ENCODE results near the gene SIAH2. TPM values are rescaled to one million over a fixed set of nuclear protein-coding genes. Genes with fewer than 3 reads are reported as not detected.

SIAH2 gene
- total and polyA plus RNA-seq, 9 of the 15 experiments (the other 6 are each of a cell fraction or from before 2014, with no cell fraction given): 4.8 to 39.0 (median 29.9) TPM

- TF ChIP-seq, protein P1, sequence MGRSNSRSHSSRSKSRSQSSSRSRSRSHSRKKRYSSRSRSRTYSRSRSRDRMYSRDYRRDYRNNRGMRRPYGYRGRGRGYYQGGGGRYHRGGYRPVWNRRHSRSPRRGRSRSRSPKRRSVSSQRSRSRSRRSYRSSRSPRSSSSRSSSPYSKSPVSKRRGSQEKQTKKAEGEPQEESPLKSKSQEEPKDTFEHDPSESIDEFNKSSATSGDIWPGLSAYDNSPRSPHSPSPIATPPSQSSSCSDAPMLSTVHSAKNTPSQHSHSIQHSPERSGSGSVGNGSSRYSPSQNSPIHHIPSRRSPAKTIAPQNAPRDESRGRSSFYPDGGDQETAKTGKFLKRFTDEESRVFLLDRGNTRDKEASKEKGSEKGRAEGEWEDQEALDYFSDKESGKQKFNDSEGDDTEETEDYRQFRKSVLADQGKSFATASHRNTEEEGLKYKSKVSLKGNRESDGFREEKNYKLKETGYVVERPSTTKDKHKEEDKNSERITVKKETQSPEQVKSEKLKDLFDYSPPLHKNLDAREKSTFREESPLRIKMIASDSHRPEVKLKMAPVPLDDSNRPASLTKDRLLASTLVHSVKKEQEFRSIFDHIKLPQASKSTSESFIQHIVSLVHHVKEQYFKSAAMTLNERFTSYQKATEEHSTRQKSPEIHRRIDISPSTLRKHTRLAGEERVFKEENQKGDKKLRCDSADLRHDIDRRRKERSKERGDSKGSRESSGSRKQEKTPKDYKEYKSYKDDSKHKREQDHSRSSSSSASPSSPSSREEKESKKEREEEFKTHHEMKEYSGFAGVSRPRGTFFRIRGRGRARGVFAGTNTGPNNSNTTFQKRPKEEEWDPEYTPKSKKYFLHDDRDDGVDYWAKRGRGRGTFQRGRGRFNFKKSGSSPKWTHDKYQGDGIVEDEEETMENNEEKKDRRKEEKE (IDR thresholded peaks at IDR 0.05; ENCODE audit: borderline replicate concordance in 1 of 2, control insufficient read depth in 1 of 2, low read depth in 2 of 2, low read length in 1 of 2): no peak
- TF ChIP-seq ETV6 (IDR thresholded peaks at IDR 0.05; ENCODE audit: borderline replicate concordance in 1 of 2, low read depth in 2 of 2, low read length in 1 of 2) (no peak), ETV6 (CRISPR knock-in tag; IDR thresholded peaks at IDR 0.05; ENCODE audit: borderline replicate concordance) (no peak), CCNT2 (IDR thresholded peaks at IDR 0.05; ENCODE audit: borderline replicate concordance, extremely low read depth, insufficient read length, low read depth, low read length) (no peak), SAFB (IDR thresholded peaks at IDR 0.05; ENCODE audit: borderline replicate concordance, low read depth, low read length) (no peak), E2F6 (IDR thresholded peaks at IDR 0.05; ENCODE audit: borderline replicate concordance in 1 of 2, extremely low read depth in 1 of 2, insufficient read depth in 1 of 2, insufficient read length in 1 of 2, low read depth in 1 of 2, low read length in 1 of 2, poor library complexity in 1 of 2, severe bottlenecking in 1 of 2) (peak in 1 of 2 experiments; percentile 71), PHB (CRISPR knock-in tag; IDR thresholded peaks at IDR 0.05) (no peak), TOE1 (IDR thresholded peaks at IDR 0.05; ENCODE audit: borderline replicate concordance) (peak; percentile 65; the same call in 1 of the 2 replicates), TOE1 (CRISPR knock-in tag; IDR thresholded peaks at IDR 0.05; ENCODE audit: borderline replicate concordance, low read depth) (no peak)
- TF ChIP-seq, protein P2, sequence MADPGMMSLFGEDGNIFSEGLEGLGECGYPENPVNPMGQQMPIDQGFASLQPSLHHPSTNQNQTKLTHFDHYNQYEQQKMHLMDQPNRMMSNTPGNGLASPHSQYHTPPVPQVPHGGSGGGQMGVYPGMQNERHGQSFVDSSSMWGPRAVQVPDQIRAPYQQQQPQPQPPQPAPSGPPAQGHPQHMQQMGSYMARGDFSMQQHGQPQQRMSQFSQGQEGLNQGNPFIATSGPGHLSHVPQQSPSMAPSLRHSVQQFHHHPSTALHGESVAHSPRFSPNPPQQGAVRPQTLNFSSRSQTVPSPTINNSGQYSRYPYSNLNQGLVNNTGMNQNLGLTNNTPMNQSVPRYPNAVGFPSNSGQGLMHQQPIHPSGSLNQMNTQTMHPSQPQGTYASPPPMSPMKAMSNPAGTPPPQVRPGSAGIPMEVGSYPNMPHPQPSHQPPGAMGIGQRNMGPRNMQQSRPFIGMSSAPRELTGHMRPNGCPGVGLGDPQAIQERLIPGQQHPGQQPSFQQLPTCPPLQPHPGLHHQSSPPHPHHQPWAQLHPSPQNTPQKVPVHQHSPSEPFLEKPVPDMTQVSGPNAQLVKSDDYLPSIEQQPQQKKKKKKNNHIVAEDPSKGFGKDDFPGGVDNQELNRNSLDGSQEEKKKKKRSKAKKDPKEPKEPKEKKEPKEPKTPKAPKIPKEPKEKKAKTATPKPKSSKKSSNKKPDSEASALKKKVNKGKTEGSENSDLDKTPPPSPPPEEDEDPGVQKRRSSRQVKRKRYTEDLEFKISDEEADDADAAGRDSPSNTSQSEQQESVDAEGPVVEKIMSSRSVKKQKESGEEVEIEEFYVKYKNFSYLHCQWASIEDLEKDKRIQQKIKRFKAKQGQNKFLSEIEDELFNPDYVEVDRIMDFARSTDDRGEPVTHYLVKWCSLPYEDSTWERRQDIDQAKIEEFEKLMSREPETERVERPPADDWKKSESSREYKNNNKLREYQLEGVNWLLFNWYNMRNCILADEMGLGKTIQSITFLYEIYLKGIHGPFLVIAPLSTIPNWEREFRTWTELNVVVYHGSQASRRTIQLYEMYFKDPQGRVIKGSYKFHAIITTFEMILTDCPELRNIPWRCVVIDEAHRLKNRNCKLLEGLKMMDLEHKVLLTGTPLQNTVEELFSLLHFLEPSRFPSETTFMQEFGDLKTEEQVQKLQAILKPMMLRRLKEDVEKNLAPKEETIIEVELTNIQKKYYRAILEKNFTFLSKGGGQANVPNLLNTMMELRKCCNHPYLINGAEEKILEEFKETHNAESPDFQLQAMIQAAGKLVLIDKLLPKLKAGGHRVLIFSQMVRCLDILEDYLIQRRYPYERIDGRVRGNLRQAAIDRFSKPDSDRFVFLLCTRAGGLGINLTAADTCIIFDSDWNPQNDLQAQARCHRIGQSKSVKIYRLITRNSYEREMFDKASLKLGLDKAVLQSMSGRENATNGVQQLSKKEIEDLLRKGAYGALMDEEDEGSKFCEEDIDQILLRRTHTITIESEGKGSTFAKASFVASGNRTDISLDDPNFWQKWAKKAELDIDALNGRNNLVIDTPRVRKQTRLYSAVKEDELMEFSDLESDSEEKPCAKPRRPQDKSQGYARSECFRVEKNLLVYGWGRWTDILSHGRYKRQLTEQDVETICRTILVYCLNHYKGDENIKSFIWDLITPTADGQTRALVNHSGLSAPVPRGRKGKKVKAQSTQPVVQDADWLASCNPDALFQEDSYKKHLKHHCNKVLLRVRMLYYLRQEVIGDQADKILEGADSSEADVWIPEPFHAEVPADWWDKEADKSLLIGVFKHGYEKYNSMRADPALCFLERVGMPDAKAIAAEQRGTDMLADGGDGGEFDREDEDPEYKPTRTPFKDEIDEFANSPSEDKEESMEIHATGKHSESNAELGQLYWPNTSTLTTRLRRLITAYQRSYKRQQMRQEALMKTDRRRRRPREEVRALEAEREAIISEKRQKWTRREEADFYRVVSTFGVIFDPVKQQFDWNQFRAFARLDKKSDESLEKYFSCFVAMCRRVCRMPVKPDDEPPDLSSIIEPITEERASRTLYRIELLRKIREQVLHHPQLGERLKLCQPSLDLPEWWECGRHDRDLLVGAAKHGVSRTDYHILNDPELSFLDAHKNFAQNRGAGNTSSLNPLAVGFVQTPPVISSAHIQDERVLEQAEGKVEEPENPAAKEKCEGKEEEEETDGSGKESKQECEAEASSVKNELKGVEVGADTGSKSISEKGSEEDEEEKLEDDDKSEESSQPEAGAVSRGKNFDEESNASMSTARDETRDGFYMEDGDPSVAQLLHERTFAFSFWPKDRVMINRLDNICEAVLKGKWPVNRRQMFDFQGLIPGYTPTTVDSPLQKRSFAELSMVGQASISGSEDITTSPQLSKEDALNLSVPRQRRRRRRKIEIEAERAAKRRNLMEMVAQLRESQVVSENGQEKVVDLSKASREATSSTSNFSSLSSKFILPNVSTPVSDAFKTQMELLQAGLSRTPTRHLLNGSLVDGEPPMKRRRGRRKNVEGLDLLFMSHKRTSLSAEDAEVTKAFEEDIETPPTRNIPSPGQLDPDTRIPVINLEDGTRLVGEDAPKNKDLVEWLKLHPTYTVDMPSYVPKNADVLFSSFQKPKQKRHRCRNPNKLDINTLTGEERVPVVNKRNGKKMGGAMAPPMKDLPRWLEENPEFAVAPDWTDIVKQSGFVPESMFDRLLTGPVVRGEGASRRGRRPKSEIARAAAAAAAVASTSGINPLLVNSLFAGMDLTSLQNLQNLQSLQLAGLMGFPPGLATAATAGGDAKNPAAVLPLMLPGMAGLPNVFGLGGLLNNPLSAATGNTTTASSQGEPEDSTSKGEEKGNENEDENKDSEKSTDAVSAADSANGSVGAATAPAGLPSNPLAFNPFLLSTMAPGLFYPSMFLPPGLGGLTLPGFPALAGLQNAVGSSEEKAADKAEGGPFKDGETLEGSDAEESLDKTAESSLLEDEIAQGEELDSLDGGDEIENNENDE (IDR thresholded peaks at IDR 0.05; ENCODE audit: low read depth, low read length): no peak
Observed at GRCh38 chr3:150703756-150704344, 59.1 kb downstream of the SIAH2 start, which contains the start of gene ERICH6 (continued).
